Lower lobe of right lung (tissue), 2 donors: ENCODE measurements around the gene CEACAM16. TPM values are rescaled to one million over a fixed set of nuclear protein-coding genes. Genes with fewer than 3 reads are reported as not detected.
"Not testable (repeated sequence)": the region's sequence is repeated elsewhere in the genome, so short reads cannot be mapped to it uniquely, and the experiment has no call there.

Experiments used
- ATAC-seq, 2 donors: fragments of 200-7000 bp; cut with Tn5 transposase; one replicate each; pipeline ENCODE4 v1.9.1; 2020 to 2022; ENCODE audit warnings: mild to moderate bottlenecking in 2 of 2, moderate library complexity in 2 of 2
- DNase-seq: peaks from one replicate; pipeline ENCODE4 v3.0.0-alpha.2; 2020
- H3K27ac ChIP-seq: fragments of 200-600 bp; one replicate; pipeline ENCODE4 v1.8.0; 2022
- H3K27me3 ChIP-seq: fragments of 200-600 bp; one replicate; pipeline ENCODE4 v1.8.0; 2022; ENCODE audit warnings: low read depth
- H3K36me3 ChIP-seq: fragments of 200-600 bp; one replicate; pipeline ENCODE4 v1.8.0; 2022; ENCODE audit warnings: mild to moderate bottlenecking
- H3K4me1 ChIP-seq: fragments of 200-600 bp; one replicate; pipeline ENCODE4 v1.8.0; 2022
- H3K4me3 ChIP-seq: fragments of 200-600 bp; one replicate; pipeline ENCODE4 v1.8.0; 2022; ENCODE audit warnings: mild to moderate bottlenecking
- H3K9me3 ChIP-seq: fragments of 200-600 bp; one replicate; pipeline ENCODE4 v1.8.0; 2022
- CTCF ChIP-seq: fragments of 200-600 bp; IDR thresholded peaks from one replicate; pipeline ENCODE4 v1.8.0; 2022; ENCODE audit warnings: antibody characterized with exemption, mild to moderate bottlenecking
- intact Hi-C: fragments of 100-400 bp; cut with DNase I; formaldehyde crosslinking; loops from one replicate; pipeline ENCODE4 v1.11.0; 2022
- total RNA-seq: library from RNA; stranded (reverse); fragmentation: NEBNext Ultra II Directional; extraction: Animal tissue kit (Norgen Biotek cat#: 25700); gene quantifications from one replicate; pipeline ENCODE4 v1.2.1, GENCODE V29; 2021
- donor health status: DM: no; HTN: yes; CAD: no; lungs with severe emphysema.

CEACAM16 gene
- total RNA-seq, 1 donor from 2014 or later, result not detected

GRCh38 chr19:44681992-44682790 is 16.8 kb upstream of the CEACAM16 start:
- H3K27me3 ChIP-seq, result no peaks in the 10 kb centered on the region
- intact Hi-C loops, result no loop called here
- no peaks in the 10 kb centered on the region for H3K36me3 ChIP-seq
- peaks cover 30% of the 10 kb centered on the region for H3K4me1 ChIP-seq
- H3K27ac ChIP-seq, result no peak overlapping the region
- ATAC-seq, result no peak
- no peak for TF ChIP-seq CTCF
- DNase-seq, result no peak
- no peak overlapping the region for H3K4me3 ChIP-seq
- H3K9me3 ChIP-seq, result no peaks in the 10 kb centered on the region

DNA sequence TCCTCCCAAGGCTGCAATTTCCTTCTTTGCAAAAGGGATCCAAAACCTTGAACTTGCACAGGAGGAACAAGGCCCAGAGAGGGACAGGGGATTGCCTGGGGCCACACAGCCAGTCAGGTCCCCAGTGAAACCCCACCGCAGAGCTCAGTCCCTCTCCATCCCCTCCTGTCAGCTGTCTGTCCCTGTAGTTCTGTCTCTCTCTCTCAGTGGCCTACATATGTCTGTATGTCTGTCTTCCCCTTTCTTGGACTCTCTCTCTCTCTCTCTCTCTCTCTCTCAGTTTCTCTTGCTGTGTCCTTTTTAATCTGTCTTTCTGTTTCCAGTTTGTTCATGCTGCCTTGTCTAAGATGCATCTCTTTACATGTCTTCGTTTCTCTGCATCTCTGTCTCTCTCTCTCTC is 16.1 kb upstream of the CEACAM16 start:
- no peaks in the 10 kb centered on the region for H3K36me3 ChIP-seq
- no peak overlapping the region for H3K27ac ChIP-seq
- ATAC-seq (no peak), DNase-seq (no peak)
- intact Hi-C loops, result no loop called here
- peaks cover 30% of the 10 kb centered on the region for H3K4me1 ChIP-seq
- no peaks in the 10 kb centered on the region for H3K9me3 ChIP-seq
- H3K27me3 ChIP-seq, result no peaks in the 10 kb centered on the region
- TF ChIP-seq CTCF, result no peak
- H3K4me3 ChIP-seq, result no peak overlapping the region

- peak in 1 of 2 donors; percentile 3 for ATAC-seq
- no peak for DNase-seq
- H3K27ac ChIP-seq, result peak overlapping the region; percentile 73
Measured at GRCh38 chr19:44683434-44684210, 15.3 kb upstream of the CEACAM16 start.

GRCh38 chr19:44684396-44684795 is 14.6 kb upstream of the CEACAM16 start:
- DNase-seq, intact Hi-C loops, H3K4me3 ChIP-seq, H3K9me3 ChIP-seq, H3K27me3 ChIP-seq, H3K36me3 ChIP-seq, ATAC-seq: not testable (repeated sequence)
- H3K4me1 ChIP-seq, result peaks cover 40% of the 10 kb centered on the region
- peak overlapping the region; percentile 73 for H3K27ac ChIP-seq

More at GRCh38 chr19:44683434-44684210, 15.3 kb upstream of the CEACAM16 start:
- no peaks in the 10 kb centered on the region for H3K9me3 ChIP-seq
- intact Hi-C loops, result no loop called here
- no peaks in the 10 kb centered on the region for H3K36me3 ChIP-seq
- no peaks in the 10 kb centered on the region for H3K27me3 ChIP-seq
- H3K4me1 ChIP-seq, result peaks cover 35% of the 10 kb centered on the region
- H3K4me3 ChIP-seq, result no peak overlapping the region
- no peak for TF ChIP-seq CTCF

- TF ChIP-seq CTCF, result no peak
Measured at GRCh38 chr19:44684892-44685863, 13.8 kb upstream of the CEACAM16 start.

More at GRCh38 chr19:44684892-44685863, 13.8 kb upstream of the CEACAM16 start:
- DNase-seq (no peak), ATAC-seq (peak; percentile 71 to 75)
- no peaks in the 10 kb centered on the region for H3K36me3 ChIP-seq
- intact Hi-C loops, result no loop called here
- H3K4me1 ChIP-seq, result peaks cover 47% of the 10 kb centered on the region
- H3K27ac ChIP-seq, result peak overlapping the region; percentile 73
- no peaks in the 10 kb centered on the region for H3K9me3 ChIP-seq
- H3K4me3 ChIP-seq, result no peak overlapping the region
- no peaks in the 10 kb centered on the region for H3K27me3 ChIP-seq
